ENCODE results near the gene TMEM164.

The TMEM164 gene

DNA sequence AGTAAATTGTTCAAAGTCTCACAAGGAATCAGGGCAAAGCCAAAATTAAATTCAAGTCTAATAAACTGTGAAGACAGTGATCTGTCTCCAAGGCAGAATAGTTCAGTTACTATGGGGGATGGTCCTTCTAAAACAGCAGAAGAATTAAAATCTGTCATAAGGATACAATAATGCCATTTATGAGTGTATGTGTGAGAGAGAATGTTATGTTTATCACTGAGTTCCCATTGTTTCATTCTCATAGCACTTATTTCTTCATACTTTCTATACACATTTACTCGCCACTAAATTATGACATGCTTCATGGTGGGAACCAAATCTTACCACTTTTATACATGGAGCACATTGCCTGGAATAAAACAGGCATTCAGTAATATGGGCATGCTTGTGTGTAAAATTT, 212.5 kb downstream of the TMEM164 start:
- DNase-seq, result no peak

DNA sequence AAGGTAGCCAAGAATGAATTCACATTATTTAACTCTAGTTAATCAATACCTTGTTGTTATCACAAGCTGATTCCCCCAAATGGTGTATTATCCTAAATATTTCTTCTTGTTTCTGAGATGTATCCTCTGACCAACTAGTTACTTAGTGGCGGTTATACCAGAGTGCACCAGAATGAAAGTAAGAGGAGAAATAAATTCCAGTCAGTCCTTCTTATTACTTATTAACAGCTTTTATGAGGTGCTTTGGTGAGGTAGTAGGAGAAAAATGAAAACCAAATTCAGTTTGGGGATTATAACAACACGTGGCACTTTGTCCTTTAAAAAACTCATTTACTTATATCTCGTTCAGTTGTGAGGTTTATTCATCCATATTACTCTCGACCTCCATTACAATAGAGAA, 213.1 kb downstream of the TMEM164 start:
- DNase-seq, result no peak

DNA sequence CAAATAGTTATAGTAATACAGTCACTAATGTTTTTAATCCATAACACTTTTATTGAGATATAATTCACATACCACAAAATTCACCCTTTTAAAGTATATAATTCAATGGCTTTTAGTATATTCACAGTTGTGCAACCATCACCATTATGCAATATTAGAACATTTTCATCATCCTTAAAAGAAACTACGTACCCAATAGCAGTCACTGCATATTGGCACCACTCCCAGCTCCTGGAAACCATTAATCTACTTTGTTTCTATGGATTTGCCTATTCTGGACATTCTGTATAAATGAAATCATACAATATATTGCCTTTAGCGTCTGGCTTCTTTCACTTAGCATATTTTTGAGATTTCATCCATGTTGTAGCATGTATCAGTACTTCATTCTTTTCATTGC, 215.7 kb downstream of the TMEM164 start:
- no peak for DNase-seq

DNA sequence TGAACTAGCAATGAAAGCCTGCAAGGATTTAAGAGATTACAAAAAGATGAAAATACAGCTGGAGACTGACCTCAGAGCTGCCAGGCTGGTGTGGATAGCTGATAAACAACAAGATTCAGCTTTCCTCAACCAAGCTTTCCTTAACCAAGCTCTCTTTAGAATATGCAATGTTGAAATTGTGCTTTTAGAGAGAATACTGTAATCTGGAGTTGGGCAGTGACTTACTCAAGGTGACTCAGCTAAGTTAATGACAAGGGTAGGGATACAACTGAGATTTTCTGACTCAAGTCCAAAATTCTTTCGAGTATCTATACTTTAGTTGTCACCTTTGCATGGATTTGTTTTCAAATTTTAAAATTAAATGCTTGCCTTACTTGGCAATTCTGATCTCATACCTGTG, 217.0 kb downstream of the TMEM164 start:
- DNase-seq, result no peak

DNA sequence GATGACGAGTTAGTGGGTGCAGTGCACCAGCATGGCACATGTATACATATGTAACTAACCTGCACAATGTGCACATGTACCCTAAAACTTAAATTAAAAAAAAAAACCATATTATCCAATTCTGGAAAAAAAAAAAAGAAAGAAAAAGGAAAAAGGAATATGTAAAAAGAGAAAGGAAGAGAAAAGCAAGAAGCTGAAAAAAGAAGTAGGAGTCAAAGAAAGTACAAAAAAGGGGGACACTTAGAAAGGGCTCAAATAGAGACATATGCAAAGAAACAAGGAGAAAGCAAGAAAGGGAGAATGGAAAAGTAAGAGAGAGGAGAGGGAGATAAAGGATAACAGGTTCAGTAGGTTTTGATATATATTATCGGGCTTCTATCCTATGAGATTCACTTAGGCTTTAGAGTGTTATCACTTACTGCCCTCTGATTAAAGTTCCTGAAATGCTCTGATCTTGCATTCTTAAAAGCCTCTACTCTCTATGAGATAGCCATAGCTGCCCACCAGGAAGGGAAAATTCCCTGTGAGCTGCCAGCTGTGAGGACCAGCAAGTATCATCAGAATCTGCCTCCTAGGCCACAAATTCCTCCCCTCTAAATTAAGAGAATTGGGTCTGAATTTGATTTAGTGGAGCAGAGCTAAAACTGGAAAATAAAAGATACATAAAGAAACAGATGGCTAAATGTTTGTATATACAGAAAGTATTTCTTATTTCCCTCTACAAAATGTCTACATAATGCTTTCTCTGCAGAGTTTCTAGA, 219.8 kb downstream of the TMEM164 start:
- DNase-seq, result no peak

DNA sequence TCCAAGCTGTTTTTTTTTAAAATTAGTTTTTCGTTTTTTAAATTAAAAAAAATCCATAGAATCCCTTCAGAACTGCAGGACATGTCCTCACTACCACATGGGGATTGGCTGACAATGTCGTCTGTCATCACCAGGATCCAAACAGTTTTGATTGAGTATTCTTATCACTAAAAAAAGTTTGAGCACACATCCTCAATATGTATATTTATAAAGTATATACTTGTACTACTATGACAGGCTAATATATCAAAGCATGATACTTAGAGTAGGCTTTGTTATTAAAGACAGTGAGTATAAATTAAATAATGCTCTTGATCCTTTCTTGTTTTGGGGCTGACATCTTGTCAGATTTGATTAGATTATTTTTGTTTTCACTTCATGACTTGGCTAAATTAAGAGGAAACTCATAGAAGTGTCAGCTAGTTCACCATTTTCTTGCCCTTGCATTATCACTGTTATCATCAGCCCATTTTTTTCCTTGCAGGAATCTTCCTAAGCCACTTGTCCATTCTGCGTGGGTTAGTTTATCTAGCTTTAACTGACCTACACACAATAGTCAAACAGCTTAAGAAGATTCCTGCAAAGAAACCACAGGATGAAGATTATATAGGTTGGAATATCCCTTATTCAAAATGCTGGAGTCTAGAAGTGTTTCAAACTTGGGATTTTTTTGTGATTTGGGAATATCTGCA, 222.2 kb downstream of the TMEM164 start:
- no peak for DNase-seq

DNA sequence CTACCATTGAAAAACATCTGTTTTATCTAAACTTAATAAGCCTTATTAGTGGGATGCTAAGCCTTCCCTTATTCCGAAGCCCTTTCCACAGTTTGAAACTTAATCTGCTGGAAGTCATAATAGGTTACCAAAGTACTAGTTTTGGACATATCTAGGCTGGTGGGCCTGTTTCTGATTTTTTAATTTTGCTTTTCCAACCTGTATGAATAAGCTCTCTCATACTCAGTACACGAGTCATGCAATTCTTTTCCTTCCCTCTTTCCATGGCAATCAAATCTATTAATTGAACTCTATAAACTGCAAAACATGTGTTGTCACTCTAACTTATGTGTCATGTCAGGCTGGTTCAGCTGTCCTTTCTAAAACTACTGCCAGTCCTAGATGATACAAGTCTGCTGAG, 224.0 kb downstream of the TMEM164 start:
- no peak for DNase-seq
